NT2/D1 (cell line): ENCODE measurements around the gene DTNB.

Source experiments
- YY1 ChIP-seq: IDR thresholded peaks from 2 replicates; pipeline ENCODE4 v1.6.1; 2011; ENCODE audit not compliant: insufficient read length, insufficient read depth
- ZNF274 ChIP-seq: IDR thresholded peaks from 2 replicates; pipeline ENCODE4 v1.6.1; 2011; ENCODE audit warnings: mild to moderate bottlenecking, low read depth, low read length

DNA sequence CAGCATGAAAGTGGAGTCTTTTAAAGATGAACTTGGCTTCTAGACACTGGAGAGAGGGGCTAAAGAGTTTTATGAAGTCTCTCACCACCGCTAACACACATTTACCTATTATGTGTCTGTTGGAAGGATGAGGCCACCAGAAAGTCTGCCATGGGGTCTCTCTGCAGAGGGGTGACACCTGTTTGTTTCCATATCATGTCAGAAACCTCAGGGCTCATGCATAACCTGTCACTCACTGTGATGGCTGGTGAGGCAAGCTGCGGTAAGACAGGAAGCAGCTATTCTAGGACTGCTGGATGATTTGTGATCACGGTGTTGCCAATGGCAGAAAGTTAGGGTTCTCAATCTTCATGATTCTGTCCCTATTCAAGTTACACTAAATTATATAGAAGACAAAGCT, 270.9 kb downstream of the DTNB start:
- TF ChIP-seq ZNF274 (no peak), YY1 (no peak)
